AG04450 (cell line): ENCODE data around the gene AKIRIN1. TPM values are rescaled to one million over a fixed set of nuclear protein-coding genes. Genes with fewer than 3 reads are reported as not detected.
A peak's percentile ranks its signal among the peaks of the same experiment; 100 is the strongest.

ENCODE experiments used
- CTCF ChIA-PET: fragments of 300-600, 350-600 bp; formaldehyde crosslinking; extraction: SDS; loops from one replicate; lab custom pipeline; 2022; ENCODE audit warnings: antibody characterized with exemption, inconsistent platforms; lab: Charles Lee
- POLR2A ChIA-PET: fragments of 350-600 bp; formaldehyde crosslinking; extraction: SDS; loops from one replicate; lab custom pipeline; 2021; ENCODE audit warnings: antibody characterized with exemption, inconsistent platforms; lab: Yijun Ruan, JAX
- DNase-seq: peaks from one replicate; pipeline ENCODE4 v3.0.0-alpha.2; 2011; ENCODE audit warnings: low read depth, low spot score
- H3K27ac ChIP-seq: one replicate; pipeline ENCODE4 v1.5.1; 2012; ENCODE audit warnings: low read depth, low read length, control low read depth
- H3K27me3 ChIP-seq: one replicate; pipeline ENCODE4 v1.6.0; 2012; ENCODE audit warnings: low read length; ENCODE audit not compliant: control insufficient read depth, insufficient read depth
- H3K4me3 ChIP-seq: 2 replicates; pipeline ENCODE4 v1.5.1; 2011; ENCODE audit warnings: mild to moderate bottlenecking, low read depth, low read length, control low read depth
- H3K9me3 ChIP-seq: 2 replicates; pipeline ENCODE4 v1.5.1; 2012; ENCODE audit warnings: low read length; ENCODE audit not compliant: control insufficient read depth, insufficient read depth
- polyA plus RNA-seq: library from polyadenylated mRNA; depleted of rRNA; stranded (reverse); fragments of >200 nt; gene quantifications from 2 replicates; pipeline ENCODE4 v1.2.3, GENCODE V29; 2011
- TF ChIP-seq, protein P1 (sequence below): IDR thresholded peaks from 2 replicates; pipeline ENCODE4 v1.5.1; 2011; ENCODE audit warnings: low read depth, low read length, control low read depth, inconsistent platforms

Gene AKIRIN1
- polyA plus RNA-seq, 1 experiment, result 74.3 TPM

DNA sequence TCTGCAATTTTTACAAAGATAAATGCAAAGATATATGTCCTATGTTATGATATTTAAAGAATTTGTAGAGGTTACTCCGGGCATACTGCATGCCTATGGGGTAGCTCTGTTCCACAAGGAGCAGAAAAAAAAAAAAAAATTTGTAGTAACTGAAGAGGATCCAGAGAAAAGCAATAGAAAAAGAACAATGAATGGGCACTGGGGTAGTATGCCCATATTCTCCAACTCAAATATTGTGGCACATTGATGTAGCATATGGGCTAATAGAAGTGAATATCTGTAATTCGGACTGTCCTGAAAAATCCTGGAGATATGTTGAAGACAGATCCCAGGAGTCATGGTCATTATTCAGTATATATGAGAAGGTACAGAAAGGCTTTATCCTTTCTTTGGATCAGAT lies 1.1 kb upstream of the AKIRIN1 start:
- TF ChIP-seq, protein P1, sequence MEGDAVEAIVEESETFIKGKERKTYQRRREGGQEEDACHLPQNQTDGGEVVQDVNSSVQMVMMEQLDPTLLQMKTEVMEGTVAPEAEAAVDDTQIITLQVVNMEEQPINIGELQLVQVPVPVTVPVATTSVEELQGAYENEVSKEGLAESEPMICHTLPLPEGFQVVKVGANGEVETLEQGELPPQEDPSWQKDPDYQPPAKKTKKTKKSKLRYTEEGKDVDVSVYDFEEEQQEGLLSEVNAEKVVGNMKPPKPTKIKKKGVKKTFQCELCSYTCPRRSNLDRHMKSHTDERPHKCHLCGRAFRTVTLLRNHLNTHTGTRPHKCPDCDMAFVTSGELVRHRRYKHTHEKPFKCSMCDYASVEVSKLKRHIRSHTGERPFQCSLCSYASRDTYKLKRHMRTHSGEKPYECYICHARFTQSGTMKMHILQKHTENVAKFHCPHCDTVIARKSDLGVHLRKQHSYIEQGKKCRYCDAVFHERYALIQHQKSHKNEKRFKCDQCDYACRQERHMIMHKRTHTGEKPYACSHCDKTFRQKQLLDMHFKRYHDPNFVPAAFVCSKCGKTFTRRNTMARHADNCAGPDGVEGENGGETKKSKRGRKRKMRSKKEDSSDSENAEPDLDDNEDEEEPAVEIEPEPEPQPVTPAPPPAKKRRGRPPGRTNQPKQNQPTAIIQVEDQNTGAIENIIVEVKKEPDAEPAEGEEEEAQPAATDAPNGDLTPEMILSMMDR, result no peak
- Histone ChIP-seq H3K4me3 (no peak overlapping the region), H3K9me3 (no peaks in the 10 kb centered on the region), H3K27me3 (no peaks in the 10 kb centered on the region), H3K27ac (no peak overlapping the region)
- no peak for DNase-seq
- ChIA-PET POLR2A (interaction anchor here (0.8 kb wide), 1 partner anchor 12 kb away, joined by 3 read pairs; no protein-coding TSS in a partner anchor), CTCF (interaction anchor here (0.6 to 1.4 kb wide), 4 partner anchors 17 to 155 kb away, joined by 3 to 4 read pairs (median 4); partner anchors contain the start of gene NDUFS5)

DNA sequence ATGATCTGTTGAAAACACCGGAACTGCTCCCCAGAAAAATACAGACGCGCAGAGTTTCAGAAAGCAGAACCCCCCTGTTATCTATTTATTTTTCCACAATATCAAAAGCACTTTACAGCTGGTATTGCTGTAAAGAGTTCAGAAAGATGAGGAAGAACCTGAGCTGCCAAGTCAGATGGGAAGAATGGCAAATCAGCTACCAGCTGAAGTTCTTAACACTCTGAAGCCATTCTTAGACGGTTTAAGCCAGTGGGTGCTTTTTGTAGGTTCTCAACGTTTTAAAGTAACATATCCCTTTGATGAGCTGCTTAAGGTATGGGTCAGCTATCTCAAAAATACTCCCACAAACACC lies 714 bp upstream of the AKIRIN1 start:
- Histone ChIP-seq H3K4me3 (peak overlapping the region; percentile 67), H3K27ac (peak overlapping the region; percentile 31), H3K27me3 (no peaks in the 10 kb centered on the region), H3K9me3 (no peaks in the 10 kb centered on the region)
- DNase-seq, result no peak
- ChIA-PET CTCF (interaction anchor here (1.4 kb wide), 1 partner anchor 16 kb away, joined by 4 read pairs; no protein-coding TSS in a partner anchor), POLR2A (interaction anchor here (0.8 kb wide), 1 partner anchor 12 kb away, joined by 3 read pairs; no protein-coding TSS in a partner anchor)
- TF ChIP-seq, protein P1, result no peak

DNA sequence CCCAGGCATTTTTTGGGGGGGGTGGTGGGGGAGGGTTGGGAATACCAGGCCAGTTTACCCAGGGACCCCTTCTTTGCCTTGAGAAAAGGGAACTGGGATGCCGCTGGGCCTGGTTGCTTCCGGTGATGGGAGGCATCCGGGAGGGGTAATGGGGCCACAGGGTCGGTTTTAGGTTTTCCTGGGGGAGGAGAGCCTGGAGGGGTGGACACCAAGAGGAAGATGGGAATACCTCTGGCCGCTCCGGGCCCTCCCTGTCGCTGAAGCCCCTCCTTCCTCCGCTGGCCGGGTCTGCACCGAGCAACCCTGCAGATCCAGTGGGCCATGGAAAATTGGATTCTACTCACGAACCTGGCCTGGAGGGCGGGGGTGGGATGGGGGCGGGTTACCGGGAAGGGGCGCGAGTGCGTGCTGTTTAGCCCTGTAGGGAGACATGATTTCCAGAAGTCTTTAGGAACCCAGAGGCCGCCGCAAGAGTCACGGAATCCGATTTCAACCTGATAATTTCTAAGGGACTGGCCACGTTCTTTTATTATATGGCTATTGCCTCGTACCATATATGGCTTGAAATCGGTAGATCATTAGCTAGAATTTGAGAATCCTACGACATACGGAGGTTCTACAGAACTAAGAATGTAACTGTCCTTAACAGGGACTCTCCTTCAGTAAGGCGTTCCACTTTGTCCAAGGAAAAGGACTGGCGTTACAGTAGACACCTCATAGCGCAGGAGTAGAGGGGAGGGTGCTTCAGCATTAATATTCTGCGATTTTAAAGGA lies 749 bp downstream of the AKIRIN1 start:
- Histone ChIP-seq H3K27me3 (no peaks in the 10 kb centered on the region), H3K4me3 (peak overlapping the region; percentile 87), H3K27ac (peak overlapping the region; percentile 47), H3K9me3 (no peaks in the 10 kb centered on the region)
- ChIA-PET CTCF (no interaction called here), POLR2A (interaction anchor here (0.6 kb wide), 1 partner anchor 86 kb away, joined by 3 read pairs; no protein-coding TSS in a partner anchor)
- TF ChIP-seq, protein P1, result no peak
- DNase-seq, result no peak

DNA sequence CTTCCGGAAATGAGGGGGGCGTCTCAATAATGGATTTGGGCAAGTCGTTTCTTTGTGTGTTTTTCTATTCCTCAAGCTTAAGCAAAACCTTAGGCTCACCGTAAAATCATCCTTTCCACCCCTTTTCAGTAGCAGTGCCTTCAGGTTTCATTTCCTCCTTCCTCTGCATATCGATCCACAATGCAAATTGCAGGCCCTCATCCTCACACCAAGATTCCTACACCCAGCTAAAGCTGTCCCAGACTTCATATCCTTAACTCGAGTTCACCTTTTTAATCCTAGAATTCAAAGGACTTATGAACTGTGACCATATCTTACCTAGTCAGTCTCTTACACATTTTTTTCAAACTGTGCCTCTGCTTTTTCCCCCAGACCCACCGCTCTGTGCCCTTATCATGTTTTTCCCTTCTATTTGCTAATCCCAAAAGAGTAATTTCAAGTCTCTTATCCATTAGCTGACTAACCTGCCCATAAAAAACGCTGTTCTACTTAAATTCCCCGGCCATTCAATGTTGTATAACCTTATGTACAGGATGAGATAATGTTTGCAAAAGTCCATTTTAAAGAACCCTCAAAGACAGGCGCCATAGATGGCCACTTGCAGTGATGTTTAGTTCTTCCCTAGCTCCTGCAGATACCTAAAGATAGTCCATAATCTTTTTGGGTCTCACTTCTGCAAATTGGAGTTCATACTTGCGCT lies 1.5 kb downstream of the AKIRIN1 start:
- CTCF ChIA-PET, result interaction anchor here (0.8 kb wide), 1 partner anchor 100 kb away, joined by 3 read pairs; no protein-coding TSS in a partner anchor
- Histone ChIP-seq H3K27me3 (no peaks in the 10 kb centered on the region), H3K4me3 (peak overlapping the region; percentile 87), H3K27ac (no peak overlapping the region), H3K9me3 (no peaks in the 10 kb centered on the region)
- POLR2A ChIA-PET, result interaction anchor here (0.7 kb wide), 1 partner anchor 133 kb away, joined by 6 read pairs; the partner anchor contains the start of gene RRAGC
- TF ChIP-seq, protein P1, result no peak
- no peak for DNase-seq

DNA sequence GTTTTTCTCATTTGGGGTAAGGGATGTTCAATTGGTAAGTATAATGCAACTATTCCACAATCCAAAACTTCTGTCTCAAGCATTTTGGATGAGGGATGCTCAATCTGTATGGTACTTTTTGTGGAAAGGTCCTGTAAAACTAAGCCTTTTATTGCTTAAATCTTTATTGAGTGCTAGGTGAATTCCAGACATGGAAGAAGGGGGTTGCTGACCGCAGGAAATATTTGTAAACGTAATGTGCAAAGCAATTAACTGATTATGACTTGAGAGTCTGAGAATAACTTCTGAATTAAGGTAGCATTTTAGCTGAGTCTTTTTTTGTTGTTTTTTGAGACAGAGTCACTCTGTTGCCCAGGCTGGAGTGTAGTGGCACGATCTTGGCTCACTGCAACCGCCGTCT lies 3.1 kb downstream of the AKIRIN1 start:
- H3K4me3 ChIP-seq, result no peak overlapping the region
- no peak for DNase-seq
- CTCF ChIA-PET, result no interaction called here
- no peaks in the 10 kb centered on the region for H3K27me3 ChIP-seq
- POLR2A ChIA-PET, result no interaction called here
- H3K9me3 ChIP-seq, result no peaks in the 10 kb centered on the region
- TF ChIP-seq, protein P1, result no peak
- no peak overlapping the region for H3K27ac ChIP-seq
